Activated effector memory CD4-positive, alpha-beta T cell treated with Interleukin-2 at 50 U/mL for 16 hours (primary cell): ENCODE data around the gene HELB.

Source experiments
- DNase-seq: peaks from one replicate; pipeline ENCODE4 v3.0.0-alpha.2; 2020

Gene HELB

GRCh38 chr12:66367015-66367667, 64.8 kb downstream of the HELB start:
- no peak for DNase-seq

DNA sequence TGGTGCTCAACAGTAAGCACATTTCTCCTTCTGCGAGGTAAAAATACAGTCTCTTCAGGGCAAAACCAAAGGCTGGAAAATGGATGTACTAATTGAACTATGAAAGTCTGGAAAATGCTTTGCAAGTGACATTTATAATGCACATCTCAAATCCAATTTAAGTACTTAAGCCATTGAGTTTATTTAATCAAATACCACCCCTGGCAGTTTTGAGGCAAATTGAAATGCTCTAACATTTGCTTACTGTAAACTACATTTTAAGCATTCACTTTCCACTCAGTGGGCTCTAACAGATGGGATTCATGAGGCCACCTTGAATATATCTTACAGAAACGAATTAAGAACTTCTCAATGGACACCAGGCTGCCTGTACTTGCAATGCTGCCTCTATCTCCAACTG, 69.7 kb downstream of the HELB start:
- DNase-seq = no peak

DNA sequence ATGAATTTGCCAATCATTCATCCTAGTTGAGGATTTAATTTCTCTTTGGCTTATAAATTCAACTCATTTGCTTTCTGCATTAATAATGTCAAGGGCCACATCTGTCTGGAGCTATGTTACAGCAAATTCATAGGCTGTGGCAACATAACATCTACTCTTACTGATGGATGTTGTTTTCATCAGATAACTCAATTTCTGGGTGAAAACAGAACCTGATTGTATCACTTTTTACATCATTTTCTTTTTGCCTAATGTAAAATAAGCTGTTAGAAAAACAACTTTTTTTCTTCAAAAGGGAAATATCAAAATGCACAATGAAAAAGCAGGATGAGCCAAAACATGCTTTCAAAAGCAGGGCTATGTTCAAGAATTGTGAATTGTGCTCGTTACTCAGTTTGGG, 73.3 kb downstream of the HELB start:
- no peak for DNase-seq

GRCh38 chr12:66379616-66380015, 77.3 kb downstream of the HELB start:
- no peak for DNase-seq

- no peak for DNase-seq
Measured at GRCh38 chr12:66380769-66381535, 78.7 kb downstream of the HELB start.

DNA sequence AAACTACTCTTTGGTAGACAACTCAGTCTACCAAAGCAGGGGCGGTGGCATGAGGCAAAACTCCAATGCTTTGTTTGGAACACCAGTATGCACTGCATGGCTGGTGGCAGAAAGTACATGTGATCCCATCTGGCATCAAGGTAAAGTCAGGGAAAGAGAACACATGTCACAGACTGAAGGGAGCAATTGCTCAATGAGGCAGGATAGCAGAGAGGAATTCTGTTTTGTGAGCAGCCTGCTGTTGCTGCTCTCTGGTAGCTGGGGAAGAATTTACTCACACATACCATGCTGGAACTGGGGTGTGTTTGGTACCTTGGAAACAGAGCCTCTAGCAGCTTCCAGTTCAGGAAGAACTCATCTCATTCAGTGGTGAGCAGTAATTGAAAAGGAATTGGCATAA, 84.8 kb downstream of the HELB start:
- no peak for DNase-seq
